AG09309 (cell line): ENCODE data around the gene ADGRE2.

Source experiments
- DNase-seq: peaks from one replicate; pipeline ENCODE4 v3.0.0-alpha.2; 2010; ENCODE audit warnings: low read depth
- H3K4me3 ChIP-seq: 2 replicates; pipeline ENCODE4 v1.5.1; 2011; ENCODE audit warnings: mild to moderate bottlenecking, low read depth, low read length, moderate library complexity; ENCODE audit not compliant: control insufficient read depth
- CTCF ChIP-seq: IDR thresholded peaks from 2 replicates; pipeline ENCODE4 v1.5.1; 2011; ENCODE audit warnings: mild to moderate bottlenecking, low read depth, low read length, inconsistent platforms; ENCODE audit not compliant: insufficient read depth, control insufficient read depth; ENCODE audit errors: missing control alignments

Gene ADGRE2

GRCh38 chr19:14722127-14722526 is 56.2 kb downstream of the ADGRE2 start:
- TF ChIP-seq CTCF = no peak
- no peak for DNase-seq

GRCh38 chr19:14719162-14719561 is 59.2 kb downstream of the ADGRE2 start:
- no peak for DNase-seq
- no peak overlapping the region for H3K4me3 ChIP-seq
- TF ChIP-seq CTCF = no peak

More at GRCh38 chr19:14722127-14722526, 56.2 kb downstream of the ADGRE2 start:
- H3K4me3 ChIP-seq = no peak overlapping the region

- DNase-seq = no peak
- no peak for TF ChIP-seq CTCF
- H3K4me3 ChIP-seq = no peak overlapping the region
These were observed 59.7 kb downstream of the ADGRE2 start for GRCh38 chr19:14718522-14719116.

DNA sequence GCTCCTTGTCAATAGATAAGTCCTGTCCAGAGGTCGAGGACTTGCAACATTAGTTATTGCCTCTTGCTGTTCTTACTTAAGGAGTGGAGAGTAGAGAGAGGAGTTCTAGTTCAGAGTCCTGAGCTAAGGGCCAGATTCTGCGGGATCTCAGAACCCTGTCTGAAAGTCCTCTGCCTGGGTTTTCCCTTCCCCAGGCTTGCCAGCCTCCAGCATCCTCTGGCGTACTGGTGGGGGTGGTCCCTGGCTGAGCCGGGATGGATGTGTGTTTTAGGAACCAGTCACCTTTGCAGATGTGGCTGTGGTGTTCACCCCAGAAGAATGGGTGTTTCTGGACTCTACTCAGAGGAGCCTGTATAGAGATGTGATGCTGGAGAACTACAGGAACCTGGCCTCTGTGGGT is 62.5 kb downstream of the ADGRE2 start:
- TF ChIP-seq CTCF = no peak
- DNase-seq = no peak
- no peak overlapping the region for H3K4me3 ChIP-seq

DNA sequence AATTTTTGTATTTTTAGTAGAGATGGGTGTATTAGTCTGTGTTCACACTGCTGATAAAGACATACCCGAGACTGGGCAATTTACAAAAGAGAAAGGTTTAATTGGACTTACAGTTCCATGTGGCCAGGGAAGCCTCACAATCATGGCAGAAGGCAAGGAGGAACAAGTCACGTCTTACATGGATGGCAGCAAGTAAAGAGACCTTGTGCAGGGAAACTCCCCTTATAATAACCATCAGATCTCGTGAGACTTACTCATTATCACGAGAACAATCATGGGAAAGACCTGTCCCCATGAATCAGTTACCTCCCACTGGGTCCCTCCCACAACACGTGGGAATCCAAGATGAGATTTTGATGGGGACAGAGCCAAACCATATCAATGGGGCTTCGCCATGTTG is 73.9 kb downstream of the ADGRE2 start:
- H3K4me3 ChIP-seq = no peak overlapping the region
- no peak for TF ChIP-seq CTCF
- DNase-seq = no peak

DNA sequence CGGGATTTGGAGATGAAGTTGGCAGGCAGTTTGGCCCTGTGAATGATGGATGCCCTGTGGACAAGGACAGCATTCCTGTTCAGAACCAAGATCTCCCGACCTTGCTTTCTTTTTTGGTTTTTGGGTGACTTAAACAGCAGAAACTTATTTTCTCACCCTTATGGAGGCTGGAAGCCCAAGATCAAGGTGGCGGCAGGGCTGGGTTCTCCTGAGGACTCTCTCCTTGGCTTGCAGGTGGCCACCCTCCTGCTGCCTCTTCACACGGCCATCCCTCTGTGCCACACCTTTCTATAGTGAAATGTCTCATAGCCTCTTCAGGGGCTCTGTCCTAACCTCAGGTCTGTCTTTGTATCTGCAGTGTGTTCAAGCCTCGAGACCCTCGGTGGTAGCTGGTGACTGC is 74.5 kb downstream of the ADGRE2 start:
- TF ChIP-seq CTCF = no peak
- no peak for DNase-seq
- H3K4me3 ChIP-seq = no peak overlapping the region

GRCh38 chr19:14700711-14701375 is 77.5 kb downstream of the ADGRE2 start:
- no peak for TF ChIP-seq CTCF
- no peak overlapping the region for H3K4me3 ChIP-seq
- DNase-seq = no peak
